ENCODE measurements around the gene CRYBG3. TPM values are rescaled to one million over a fixed set of nuclear protein-coding genes. Genes with fewer than 3 reads are reported as not detected.

The CRYBG3 gene
- total RNA-seq, 4 donors from 2014 or later = 27.9 to 35.4 (median 31.9) TPM

GRCh38 chr3:97821287-97821773 is 481 bp upstream of the CRYBG3 start:
- intact Hi-C loops (cut with DNase I; ENCODE audit: low total_unique reads) = no loop called here
- TF ChIP-seq POLR2A (IDR thresholded peaks at IDR 0.05) (no peak), CTCF (IDR thresholded peaks at IDR 0.05) (no peak)
- WGBS, 2 donors = 0% methylated on average over 23 of the region's 23 CpGs
- DNase-seq (ENCODE audit: low spot score in 2 of 2) = peak; percentile 32 to 90
- H3K4me3 ChIP-seq (ENCODE audit: low read depth, poor library complexity, severe bottlenecking) = peak overlapping the region; percentile 87

GRCh38 chr3:97822359-97822775 is 556 bp downstream of the CRYBG3 start:
- WGBS, 2 donors = 0 to 1% methylated on average over 30 to 32 of the region's 36 CpGs
- peak overlapping the region; percentile 87 for H3K4me3 ChIP-seq (ENCODE audit: low read depth, poor library complexity, severe bottlenecking)
- intact Hi-C loops (cut with DNase I; ENCODE audit: low total_unique reads) = no loop called here
- TF ChIP-seq CTCF (IDR thresholded peaks at IDR 0.05) = no peak
- TF ChIP-seq POLR2A (IDR thresholded peaks at IDR 0.05) = no peak
- peak; percentile 38 to 92 for DNase-seq (ENCODE audit: low spot score in 2 of 2)

GRCh38 chr3:97823046-97824004 is 1.5 kb downstream of the CRYBG3 start:
- DNase-seq (ENCODE audit: low spot score in 2 of 2) = no peak
- no peak for TF ChIP-seq POLR2A (IDR thresholded peaks at IDR 0.05)
- 12 to 19% methylated on average over 17 of the region's 17 CpGs for WGBS, 2 donors
- H3K4me3 ChIP-seq (ENCODE audit: low read depth, poor library complexity, severe bottlenecking) = no peak overlapping the region
- intact Hi-C loops (cut with DNase I; ENCODE audit: low total_unique reads) = no loop called here

GRCh38 chr3:97825101-97825500 is 3.3 kb downstream of the CRYBG3 start:
- TF ChIP-seq POLR2A (IDR thresholded peaks at IDR 0.05) (no peak), CTCF (IDR thresholded peaks at IDR 0.05) (no peak)
- no peak for DNase-seq (ENCODE audit: low spot score in 2 of 2)
- H3K4me3 ChIP-seq (ENCODE audit: low read depth, poor library complexity, severe bottlenecking) = no peak overlapping the region
- 58 to 72% methylated on average over 1 of the region's 1 CpG for WGBS, 2 donors
- intact Hi-C loops (cut with DNase I; ENCODE audit: low total_unique reads) = no loop called here

GRCh38 chr3:97827741-97828471 is 6.1 kb downstream of the CRYBG3 start:
- intact Hi-C loops (cut with DNase I; ENCODE audit: low total_unique reads) = no loop called here
- no peak for DNase-seq (ENCODE audit: low spot score in 2 of 2)
- 76% methylated on average over 2 of the region's 2 CpGs for WGBS, 2 donors
- no peak for TF ChIP-seq CTCF (IDR thresholded peaks at IDR 0.05)
- H3K4me3 ChIP-seq (ENCODE audit: low read depth, poor library complexity, severe bottlenecking) = no peak overlapping the region

GRCh38 chr3:97829198-97829597 is 7.4 kb downstream of the CRYBG3 start:
- TF ChIP-seq CTCF (IDR thresholded peaks at IDR 0.05) (no peak), POLR2A (IDR thresholded peaks at IDR 0.05) (no peak)
- H3K4me3 ChIP-seq (ENCODE audit: low read depth, poor library complexity, severe bottlenecking) = no peak overlapping the region
- intact Hi-C loops (cut with DNase I; ENCODE audit: low total_unique reads) = no loop called here
- 83% methylated on average over 2 of the region's 2 CpGs for WGBS, 2 donors
- no peak for DNase-seq (ENCODE audit: low spot score in 2 of 2)
